NK-92 (cell line): ENCODE data around the gene KCTD21.

Experiments used
- DNase-seq: peaks from one replicate; lab custom pipeline; 2025; ENCODE audit not compliant: unreplicated experiment; lab: John Stamatoyannopoulos, UW

KCTD21 gene

DNA sequence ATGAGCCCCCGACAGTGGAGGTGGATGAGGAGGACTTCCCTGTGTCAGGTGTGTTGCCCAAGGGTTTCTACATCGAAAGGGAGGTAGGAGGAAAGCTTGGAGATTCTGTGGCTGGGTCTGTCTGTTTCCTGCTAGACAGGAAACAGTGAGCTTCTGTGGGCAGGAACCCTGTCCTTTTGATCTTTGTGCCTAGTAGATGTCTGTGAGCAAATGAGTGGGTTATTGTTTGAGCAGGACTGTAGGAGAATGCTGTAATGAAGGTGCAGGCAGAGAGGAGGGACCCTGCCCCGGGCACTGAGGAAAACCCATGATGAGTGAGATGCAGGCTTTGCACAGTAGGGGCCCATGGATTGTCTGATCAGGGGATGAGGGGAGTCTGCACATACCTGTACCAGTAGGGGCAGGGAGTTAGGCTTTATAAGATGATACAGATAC lies 14.3 kb upstream of the KCTD21 start:
- DNase-seq: no peak

DNA sequence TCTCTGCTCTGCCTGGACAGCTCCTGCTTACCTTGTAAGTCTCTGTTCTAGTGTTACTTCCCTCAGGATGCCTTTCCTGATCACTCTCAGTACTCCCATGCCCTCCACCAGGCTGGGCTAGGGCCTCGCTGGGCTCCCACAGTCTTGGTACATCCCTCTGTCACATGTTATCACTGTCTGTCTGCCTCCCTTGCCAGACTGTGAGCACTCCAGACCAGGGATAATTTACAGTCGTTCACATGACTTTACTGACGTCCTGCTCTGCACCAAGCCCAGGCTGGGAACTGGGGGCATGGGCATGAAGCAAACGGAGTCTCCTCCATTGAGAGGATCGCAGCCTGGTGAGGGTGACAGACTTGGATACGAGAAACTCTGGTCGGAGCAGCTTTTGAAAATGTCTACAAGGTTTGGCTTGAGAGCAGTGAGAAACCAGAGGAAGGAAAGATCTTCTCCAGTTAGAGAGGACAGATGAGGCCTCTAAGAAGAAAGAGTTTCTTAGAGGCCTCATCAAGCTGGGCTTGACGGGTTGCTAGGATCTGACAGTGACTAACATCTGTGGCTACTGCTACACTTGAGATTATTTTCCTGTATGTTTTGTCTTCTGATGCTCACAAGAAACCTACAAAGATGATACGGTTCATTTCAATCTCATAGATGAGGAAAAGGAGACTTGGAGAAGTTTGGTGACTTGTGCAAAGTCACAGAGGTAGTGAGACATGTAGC lies 12.8 kb upstream of the KCTD21 start:
- no peak for DNase-seq

DNA sequence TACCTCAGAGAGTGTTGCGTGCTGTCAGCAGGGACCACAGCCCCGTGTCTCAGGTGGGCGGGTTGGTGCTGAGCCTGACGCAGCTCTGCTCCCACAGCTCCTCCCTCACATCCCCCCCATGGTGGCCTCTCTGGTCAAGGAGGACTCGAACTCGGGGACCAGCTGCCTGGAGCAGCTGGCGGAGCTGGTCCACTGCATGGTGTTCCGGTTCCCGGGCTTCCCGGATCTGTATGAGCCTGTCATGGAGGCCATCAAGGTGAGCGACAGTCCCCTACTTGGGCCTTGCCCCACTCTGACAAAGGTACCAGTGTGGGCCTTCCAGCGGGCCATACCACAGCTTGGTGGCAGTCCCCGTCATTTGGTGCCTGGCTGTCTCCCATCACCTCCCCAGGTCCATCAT lies 12.1 kb upstream of the KCTD21 start:
- DNase-seq: no peak

DNA sequence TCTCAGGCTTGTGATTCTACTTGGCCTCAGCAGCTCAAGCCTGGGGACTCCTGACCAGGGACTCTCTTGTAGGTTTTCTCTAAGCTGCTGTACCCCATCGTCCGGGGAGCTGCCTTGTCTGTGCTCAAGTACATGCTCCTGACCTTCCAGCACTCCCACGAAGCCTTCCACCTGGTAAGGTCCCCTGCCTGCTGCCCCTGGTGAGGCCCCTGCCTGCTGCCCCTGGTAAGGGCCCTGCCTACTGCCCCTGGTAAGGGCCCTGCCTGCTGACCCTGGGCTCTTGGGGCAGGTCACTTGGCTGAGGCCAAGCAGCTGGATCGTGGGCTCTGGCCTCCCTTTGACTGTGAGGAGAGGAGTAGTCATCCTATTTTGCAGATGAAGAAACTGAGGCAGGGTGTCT lies 11.6 kb upstream of the KCTD21 start:
- no peak for DNase-seq

DNA sequence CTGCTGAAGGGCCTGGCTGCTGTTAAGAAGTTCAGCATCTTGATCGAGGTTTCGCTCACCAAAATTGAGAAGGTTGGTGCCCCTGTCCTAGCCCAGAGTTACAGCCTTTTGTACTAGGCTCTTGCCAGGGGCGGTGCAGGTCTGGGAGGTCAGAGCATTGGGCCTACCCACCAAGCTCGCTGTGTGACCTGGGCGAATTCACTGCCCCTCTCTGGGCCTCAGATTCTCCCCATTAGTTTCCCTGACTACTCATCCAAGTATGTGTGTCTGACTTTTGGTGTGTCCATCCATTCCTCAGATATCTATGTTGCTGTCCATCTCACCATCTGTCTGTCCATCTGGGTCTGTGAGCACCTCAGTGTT lies 11.2 kb upstream of the KCTD21 start:
- no peak for DNase-seq

DNA sequence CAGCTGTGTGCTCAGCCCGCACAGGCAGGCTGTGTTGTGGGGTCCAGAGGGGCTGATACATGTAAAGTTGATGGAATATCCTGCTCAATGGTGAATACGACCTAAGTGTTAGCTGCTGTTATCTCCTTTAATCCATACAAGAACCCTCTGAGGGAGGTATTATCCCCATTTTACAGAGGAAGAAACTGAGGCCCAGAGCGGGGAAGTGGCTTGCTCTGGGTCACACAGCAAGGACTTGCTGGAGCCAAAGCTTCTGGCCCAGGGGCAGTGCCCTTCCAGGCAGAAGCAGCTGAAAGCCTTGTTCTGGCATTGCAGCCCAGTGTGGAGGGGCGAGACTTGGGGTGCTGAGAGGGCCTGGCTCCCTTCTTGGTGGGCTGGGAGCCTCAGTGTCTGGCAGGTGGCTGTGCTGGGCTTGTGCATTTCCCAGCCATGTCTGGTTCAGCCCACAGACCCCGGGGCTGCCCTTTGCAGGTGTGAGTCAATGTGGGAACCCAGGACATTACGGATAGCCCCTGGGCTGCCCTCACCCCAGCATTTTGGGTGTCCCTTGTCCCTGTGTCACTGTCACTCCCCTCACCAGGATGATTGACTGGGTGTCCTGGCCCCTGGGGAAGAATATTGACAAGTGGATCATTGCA lies 10.7 kb upstream of the KCTD21 start:
- no peak for DNase-seq

DNA sequence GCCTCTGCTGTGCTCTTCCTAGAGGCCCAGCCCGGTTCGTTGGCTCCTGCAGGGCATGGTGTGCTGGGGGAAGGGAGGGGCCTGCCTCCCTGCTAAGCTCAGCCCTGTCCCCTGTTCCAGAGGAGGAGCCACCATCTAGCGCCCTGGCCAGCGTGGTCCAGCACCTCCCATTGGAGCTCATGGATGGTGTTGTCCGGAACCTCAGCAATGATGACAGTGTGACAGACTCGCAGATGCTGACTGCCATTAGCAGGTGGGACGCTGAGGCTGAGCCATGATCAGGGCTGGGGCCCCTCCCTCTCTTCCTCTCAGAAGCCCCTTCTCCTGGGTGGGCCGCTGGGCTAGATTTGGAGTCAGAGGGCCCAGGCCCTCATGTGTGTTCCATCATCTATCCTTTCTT lies 9.4 kb upstream of the KCTD21 start:
- no peak for DNase-seq

DNA sequence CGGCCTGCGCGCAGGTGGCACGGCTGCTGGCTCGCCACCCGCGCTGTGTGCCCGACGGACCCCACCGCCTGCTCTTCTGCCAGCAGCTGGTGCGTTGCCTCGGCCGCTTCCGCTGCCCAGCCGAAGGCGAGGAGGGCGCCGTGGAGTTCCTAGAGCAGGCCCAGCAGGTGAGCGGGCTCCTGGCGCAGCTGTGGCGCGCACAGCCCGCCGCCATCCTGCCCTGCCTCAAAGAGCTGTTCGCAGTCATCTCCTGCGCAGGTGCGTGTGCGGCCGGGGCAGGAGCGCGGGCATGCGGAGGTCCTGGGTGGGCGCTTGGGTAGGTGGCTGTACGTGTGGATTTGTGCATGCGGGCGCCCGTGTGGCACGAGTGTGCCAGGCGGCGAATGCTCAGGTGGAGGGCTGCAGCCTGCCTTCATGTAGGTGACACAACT lies 8.2 kb upstream of the KCTD21 start:
- DNase-seq: no peak

DNA sequence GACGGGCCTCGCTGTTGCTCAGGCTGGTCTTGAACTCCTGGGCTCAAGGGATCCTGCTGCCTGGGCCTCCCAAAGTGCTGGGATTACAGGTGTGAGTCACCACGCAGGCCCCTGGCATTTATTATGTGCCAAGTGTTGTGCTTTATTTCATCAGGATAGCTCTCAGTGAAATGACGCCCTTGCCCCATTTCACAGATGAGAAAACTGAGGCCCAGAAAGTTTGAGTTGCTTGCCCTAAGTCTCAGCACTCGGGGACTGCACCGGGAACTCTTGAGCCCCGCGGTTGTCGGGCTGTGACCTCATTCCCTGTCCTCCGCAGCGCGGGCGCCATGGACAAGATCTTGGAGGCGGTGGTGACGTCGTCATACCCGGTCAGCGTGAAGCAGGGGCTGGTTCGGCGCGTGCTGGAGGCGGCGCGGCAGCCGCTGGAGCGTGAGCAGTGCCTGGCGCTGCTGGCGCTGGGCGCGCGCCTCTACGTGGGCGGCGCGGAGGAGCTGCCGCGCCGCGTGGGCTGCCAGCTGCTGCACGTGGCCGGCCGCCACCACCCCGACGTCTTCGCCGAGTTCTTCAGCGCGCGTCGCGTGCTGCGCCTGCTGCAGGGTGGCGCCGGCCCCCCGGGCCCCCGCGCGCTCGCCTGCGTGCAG lies 7.6 kb upstream of the KCTD21 start:
- no peak for DNase-seq

DNA sequence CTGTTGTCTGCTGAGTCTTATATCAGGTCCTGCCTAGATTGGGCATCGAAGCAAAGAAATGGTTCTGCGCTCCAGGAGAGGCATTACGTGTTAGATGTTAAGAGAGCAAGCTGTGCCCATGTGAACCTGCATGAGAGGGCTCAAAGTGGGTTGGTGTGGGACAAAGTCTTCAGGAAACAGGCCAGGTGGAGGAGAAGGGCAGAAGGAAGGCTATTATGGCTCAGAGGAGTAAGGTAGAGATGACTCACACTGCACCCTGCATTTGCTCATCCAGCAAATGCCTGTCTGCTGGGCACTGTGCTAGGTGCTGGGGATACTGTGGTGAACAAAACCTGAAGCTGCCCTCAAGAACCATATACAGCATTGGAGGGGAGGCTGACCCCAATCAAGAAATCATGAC lies 6.1 kb upstream of the KCTD21 start:
- no peak for DNase-seq

DNA sequence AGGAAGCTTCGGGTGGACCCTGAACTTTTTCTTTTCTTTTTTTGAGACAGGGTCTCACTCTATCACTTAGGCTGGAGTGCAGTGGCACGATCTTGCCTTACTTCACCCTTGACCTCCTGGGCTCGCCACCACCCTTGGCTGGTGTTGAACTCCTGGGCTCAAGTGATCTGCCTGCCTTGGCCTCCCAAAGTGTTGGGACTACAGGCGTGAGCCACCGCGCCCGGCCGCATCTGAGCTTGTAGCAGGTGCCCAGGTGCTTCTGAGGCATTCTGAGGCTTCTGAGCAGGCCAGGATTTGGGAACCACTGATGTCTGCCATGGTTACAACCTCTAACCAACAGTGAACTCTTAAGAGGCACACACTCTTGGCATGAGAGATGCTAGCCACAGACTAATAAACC lies 5.4 kb upstream of the KCTD21 start:
- DNase-seq: no peak

DNA sequence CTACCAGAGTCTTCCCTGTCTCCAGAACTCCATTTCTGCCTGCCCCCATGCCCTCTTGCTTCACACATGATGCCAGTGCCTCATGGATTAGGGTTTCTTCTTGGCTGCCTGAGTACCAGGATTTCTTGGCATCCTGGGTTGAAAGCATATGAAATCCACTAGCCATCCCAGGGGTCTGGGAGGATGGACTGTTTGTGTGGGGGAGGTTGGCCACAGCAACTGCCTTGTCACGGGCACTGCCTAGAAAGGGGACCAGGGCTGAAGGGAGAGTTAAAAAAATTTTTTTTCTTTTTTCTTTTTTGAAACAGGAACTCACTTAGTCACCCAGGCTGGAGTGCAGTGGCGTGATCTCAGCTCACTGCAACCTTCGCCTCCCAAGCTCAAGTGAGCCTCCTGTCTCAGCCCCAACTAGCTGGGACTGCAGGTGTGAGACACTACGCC lies 4.5 kb upstream of the KCTD21 start:
- DNase-seq: no peak

DNA sequence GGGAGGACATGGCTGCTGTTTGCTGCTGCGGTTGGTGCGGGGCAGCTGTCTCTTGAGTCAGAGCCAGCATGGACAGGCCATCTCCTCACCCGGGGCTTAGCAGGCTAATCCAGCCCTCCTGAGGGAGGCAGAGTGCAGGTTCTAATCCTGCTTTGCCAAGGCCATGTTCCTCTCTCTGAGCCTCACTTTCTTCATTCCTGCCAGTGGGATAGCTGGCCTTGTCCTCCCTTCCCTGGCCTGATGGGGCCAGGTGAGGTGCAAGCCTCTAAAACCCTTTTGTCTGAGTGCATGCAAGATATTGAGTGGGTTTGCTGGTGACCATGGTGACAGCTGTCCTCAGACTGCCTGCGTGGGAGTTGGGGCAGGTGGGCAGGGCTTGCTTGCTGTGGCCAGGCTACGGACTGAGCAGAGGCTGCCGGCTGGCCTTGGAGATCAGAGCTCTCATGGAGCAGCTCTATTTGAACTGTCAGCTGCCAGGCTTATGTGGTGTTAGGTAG lies 3.8 kb upstream of the KCTD21 start:
- DNase-seq: no peak

DNA sequence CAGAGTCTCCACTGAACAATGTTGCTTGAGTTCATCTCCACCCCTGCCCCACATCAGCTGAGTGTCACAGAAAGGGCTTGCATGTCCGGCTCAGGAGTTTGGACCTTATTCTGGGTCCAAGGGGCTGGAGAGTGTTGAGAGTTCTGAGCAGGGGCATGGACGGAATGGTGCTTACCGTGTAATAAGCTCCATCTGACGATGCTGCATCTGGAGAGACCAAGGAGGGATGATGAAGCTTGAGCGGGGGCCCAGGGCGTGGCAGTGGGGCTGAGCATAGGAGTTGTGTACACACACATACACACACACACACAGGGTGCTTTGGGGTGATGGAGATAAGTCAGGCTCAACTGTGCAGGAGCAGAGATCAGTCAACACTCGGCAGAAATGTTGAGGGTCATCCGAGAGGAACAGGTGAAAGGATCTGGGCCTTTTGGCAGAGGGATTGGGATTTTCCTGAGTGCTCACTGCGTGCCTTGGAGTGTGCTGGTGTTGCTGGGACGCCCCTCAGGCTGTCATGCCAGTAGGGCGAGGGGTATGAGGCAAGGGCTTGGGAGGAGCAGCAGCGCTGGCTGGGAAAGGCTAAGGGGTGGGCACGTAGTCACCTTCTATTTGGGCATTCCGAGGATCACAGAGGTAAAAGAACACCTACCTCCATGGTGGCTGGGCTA lies 2.6 kb upstream of the KCTD21 start:
- DNase-seq: no peak

DNA sequence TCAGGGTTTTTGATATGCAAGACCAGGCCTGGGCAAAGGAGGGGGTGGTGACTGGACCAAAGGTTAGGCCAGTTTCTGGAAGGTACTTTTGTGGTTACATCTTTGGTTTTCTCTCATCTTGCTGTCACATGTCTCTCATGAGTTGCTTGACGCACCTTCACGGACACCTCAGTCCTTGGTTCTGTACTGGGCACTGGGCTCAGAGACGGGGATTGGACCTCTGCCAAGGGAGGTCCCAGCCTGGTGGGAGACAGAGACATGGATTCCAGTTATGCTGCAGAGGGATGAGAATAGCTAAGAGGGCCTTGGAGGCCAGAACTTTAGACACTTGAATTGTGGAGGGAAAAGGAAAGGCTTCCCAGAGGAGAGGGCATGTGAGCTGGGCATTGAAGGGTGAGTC lies 1.9 kb upstream of the KCTD21 start:
- DNase-seq: no peak

DNA sequence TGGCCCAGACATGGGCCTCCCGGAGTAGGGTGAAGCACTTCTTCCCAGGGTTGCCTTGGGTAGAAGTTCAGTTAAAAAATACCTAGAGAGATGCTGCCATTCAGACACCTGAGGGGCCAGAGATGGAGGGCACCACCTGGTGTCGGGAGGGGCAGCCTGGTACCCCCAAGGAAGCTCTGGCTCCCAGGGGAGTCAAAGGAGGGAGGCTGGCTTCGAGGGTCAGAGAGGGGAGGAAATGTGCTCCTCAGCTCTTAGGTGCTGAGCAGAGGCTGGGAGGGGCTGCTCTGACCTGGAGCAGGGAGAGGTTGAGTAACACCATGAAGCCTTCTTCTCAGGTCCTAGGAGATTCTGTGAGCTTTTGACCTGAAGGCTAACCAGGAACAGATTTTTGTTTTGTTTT lies 1.4 kb upstream of the KCTD21 start:
- DNase-seq: no peak

DNA sequence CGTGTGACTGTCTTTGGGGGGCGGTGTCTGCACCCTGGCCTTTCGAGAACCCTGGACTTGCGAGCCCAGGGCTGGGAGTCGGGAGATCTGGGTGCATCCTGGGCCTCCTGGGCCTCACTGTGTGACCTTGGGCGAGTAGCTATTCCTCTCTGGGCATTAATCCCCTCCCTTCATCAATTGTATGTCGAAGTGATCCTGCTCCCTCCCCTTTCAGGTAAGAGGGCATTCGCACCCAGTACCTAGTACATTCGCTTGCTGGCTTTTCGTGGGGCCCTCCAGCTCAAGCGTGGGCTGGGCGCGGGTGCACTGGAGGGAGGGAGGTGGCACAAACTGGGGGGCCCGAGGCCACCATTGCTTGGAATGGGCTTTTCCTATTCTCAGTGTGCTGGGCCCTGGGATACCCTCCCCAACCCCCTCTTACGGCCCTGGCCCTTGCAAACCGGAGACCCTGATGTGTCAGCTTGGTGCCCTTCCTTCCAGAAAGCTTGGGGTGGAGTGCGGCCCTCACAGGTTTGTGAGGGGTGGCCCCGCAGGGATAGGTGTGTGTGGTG lies 823 bp upstream of the KCTD21 start:
- DNase-seq: no peak

DNA sequence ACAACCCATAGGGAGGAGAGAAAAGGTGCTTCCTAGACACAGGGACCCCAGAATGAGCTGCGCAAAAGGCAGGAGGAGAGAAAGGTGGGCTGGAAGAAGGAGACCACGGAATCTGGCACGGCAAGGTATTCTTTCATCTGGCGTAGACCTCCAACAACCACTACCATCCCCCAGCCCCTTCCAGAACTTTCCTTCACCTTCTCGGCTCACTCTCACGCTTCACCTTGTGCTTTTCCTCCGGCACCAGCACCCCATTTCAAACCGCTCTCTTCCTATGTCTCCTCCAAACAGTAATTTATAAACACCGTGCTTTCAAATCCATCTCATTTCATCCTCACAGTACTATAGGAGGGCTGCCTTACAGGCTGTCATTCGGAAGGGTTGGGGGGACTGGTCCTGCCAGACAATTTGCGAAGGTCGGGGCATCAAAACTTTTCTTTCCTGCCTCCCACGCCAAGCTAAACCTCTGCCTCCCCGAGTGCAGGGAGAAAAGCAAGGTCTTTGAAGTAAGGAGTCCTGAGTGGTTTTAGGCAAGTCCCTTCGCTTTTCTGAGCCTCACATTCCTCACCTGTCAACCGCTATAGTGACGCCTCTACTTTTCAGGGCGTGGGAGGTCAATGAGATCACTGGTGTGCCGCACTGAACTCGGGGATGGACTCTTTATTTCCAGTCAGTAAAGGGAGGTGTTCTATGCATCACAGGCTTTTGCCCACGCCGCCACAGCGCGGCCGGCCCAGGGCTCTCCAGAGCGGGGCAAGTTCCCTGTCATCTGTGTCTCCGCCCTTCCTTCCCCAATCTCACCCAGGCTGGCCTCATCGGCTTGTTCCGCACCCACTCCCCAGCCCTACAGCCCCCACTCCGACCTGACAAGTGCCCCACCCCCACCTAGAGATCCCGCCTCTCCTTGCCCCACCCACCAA lies 800 bp downstream of the KCTD21 start:
- DNase-seq: no peak

DNA sequence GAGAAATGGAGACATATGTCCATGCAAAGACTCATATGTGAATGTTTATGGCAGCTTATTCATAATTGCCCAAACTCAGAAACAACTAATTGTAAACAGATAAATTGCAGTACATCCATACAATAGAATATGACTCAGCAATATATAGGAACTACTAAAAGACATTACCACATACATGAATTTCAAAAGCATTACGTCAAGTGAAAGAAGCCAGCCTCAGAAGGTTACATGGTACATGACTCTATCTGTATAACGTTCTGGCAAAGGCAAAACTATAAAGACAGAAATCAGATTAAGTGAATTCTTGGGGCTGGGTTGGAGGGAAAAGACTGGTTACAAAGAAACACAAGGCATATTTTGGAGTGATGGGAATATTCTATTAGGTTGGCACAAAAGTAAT lies 7.2 kb downstream of the KCTD21 start:
- DNase-seq: no peak

DNA sequence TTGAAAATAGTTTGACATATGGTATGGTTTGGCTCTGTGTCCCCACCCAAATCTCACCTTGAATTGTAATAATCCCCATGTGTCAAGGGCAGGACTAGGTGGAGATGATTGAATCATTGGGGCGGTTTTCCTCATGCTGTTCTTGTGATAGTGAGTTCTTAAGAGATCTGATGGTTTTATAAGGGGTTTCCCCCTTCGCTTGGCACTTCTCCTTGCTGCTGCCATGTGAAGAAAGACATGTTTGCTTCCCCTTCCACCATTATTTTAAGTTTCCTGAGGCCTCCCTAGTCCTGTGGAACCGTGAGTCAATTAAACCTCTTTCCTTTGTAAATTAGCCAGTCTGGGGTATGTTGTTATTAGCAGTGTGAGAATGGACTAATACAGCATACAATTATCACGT lies 7.7 kb downstream of the KCTD21 start:
- no peak for DNase-seq
